Measurements from ENCODE around the gene MZF1.

GRCh38 chr19:58566989-58567388, 6.1 kb downstream of the MZF1 start:
- TF ChIP-seq CTCF (conservative IDR thresholded peaks at IDR 0.05; ENCODE audit: low read depth, low read length) (no peak), EZH2 (IDR thresholded peaks at IDR 0.05; ENCODE audit: low read length, unreplicated experiment) (no peak), EZH2phosphoT487 (IDR thresholded peaks at IDR 0.05; ENCODE audit: borderline replicate concordance, low read length) (no peak)
